ENCODE measurements around the gene CRTC3.

DNA sequence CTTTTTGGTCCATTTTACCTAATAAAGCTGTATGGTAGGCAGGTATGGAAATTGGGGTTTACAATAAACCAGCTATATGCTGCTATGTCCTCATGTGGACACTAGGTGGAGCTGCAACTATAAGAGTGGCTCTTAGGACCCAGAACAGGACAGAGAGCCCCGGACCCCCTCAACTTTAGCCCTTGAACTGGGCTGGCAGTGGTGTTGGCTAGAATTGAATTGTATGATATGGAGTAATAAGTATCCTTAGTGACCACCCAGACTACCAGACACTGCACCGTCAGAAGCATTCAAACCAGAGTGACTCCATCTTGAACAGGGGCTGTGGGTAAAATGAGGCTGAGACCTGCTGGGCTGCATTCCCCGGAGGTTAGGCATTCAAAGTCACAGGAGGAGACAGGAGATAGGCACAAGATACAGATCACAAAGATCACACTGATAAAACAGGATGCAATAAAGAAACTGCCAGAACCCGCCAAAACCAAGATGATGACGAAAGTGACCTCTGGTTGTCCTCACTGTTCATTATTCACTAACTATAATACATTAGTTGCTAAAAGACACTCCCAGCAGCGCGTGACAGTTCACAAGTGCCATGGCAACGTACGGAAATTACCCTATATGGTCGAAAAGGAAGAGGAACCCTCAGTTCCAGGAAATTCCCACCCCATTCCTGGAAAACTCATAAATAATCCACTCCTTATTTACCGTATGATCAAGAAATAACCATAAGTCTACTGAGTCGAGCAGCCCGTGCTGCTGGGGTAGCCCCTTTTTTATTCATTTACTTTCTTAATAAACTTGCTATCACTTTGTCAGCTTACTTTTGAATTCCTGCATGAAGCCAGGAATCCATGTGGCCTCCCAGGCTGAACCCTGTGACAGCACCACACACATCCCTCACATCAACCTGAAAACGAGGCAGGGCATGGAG lies 118.7 kb downstream of the CRTC3 start:
- TF ChIP-seq, protein P1, sequence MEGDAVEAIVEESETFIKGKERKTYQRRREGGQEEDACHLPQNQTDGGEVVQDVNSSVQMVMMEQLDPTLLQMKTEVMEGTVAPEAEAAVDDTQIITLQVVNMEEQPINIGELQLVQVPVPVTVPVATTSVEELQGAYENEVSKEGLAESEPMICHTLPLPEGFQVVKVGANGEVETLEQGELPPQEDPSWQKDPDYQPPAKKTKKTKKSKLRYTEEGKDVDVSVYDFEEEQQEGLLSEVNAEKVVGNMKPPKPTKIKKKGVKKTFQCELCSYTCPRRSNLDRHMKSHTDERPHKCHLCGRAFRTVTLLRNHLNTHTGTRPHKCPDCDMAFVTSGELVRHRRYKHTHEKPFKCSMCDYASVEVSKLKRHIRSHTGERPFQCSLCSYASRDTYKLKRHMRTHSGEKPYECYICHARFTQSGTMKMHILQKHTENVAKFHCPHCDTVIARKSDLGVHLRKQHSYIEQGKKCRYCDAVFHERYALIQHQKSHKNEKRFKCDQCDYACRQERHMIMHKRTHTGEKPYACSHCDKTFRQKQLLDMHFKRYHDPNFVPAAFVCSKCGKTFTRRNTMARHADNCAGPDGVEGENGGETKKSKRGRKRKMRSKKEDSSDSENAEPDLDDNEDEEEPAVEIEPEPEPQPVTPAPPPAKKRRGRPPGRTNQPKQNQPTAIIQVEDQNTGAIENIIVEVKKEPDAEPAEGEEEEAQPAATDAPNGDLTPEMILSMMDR (conservative IDR thresholded peaks at IDR 0.05; ENCODE audit: low read length), result peak; percentile 97
- TF ChIP-seq EZH2phosphoT487 (IDR thresholded peaks at IDR 0.05; ENCODE audit: borderline replicate concordance, low read depth, low read length), result no peak

Data from OCI-LY7 (cell line).